ENCODE results near the gene CYP2A13.

CYP2A13 gene

DNA sequence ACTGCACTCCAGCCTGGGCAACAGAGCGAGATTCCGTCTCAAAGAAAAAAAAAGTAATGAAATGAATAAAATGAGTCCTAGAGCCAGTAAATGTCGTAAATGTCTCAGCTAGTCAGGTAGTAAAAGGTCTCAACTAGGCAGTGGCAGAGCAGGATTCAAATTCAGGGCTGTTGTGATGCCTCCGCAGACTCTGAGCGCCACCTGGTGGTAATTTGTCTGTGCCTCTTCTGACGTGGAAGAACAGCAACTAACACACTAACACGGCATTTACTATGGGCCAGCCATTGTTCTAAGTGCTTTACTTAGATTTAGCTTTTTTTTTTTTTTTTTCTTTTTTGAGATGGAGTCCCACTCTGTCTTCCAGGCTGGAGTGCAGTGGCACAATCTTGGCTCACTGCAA, 56.2 kb downstream of the CYP2A13 start:
- H3K36me3 ChIP-seq (ENCODE audit: insufficient read depth, low read depth, low read length): no peaks in the 10 kb centered on the region
- H3K4me3 ChIP-seq (ENCODE audit: low read length): no peak overlapping the region
- H3K4me1 ChIP-seq (ENCODE audit: insufficient read depth, low read length): no peaks in the 10 kb centered on the region
- H3K27ac ChIP-seq (ENCODE audit: low read length): no peak overlapping the region
- no peaks in the 10 kb centered on the region for H3K27me3 ChIP-seq (ENCODE audit: insufficient read depth, low read length)
- no peaks in the 10 kb centered on the region for H3K9me3 ChIP-seq (ENCODE audit: insufficient read depth, low read depth, low read length)
- no peak overlapping the region for H3K9ac ChIP-seq (ENCODE audit: low read depth, low read length)

Measured in iPS-20b (cell line).